Calu3 (cell line): ENCODE measurements around the gene SPAG16. TPM values are rescaled to one million over a fixed set of nuclear protein-coding genes. Genes with fewer than 3 reads are reported as not detected.

Experiments used
- BruUV-seq: library from RNA; stranded (reverse); fragments of 400-500 nt; replicated peaks from 2 replicates; lab custom pipeline; 2021; lab: Mats Ljungman, UMichigan
- CTCF ChIA-PET: fragments of 300-600 bp; sonication (Branson Sonifier 250); formaldehyde crosslinking; loops from one replicate; lab custom pipeline; 2022; ENCODE audit warnings: antibody characterized with exemption; lab: Charles Lee
- DNase-seq: peaks from one replicate; pipeline ENCODE4 v3.0.0; 2022
- H3K27ac Mint-ChIP-seq: one replicate; pipeline ENCODE4 v1.8.0; 2022; ENCODE audit warnings: mixed read lengths; ENCODE audit not compliant: unreplicated experiment
- H3K27me3 Mint-ChIP-seq: one replicate; pipeline ENCODE4 v1.8.0; 2022; ENCODE audit warnings: mixed read lengths; ENCODE audit not compliant: unreplicated experiment
- H3K36me3 Mint-ChIP-seq: one replicate; pipeline ENCODE4 v1.8.0; 2022; ENCODE audit warnings: mild to moderate bottlenecking, moderate library complexity, mixed read lengths; ENCODE audit not compliant: insufficient read depth, unreplicated experiment
- H3K4me1 Mint-ChIP-seq: one replicate; pipeline ENCODE4 v1.8.0; 2022; ENCODE audit warnings: mild to moderate bottlenecking, low read depth, mixed read lengths; ENCODE audit not compliant: unreplicated experiment
- H3K4me3 Mint-ChIP-seq: one replicate; pipeline ENCODE4 v1.8.0; 2022; ENCODE audit warnings: mild to moderate bottlenecking, low read depth, moderate library complexity, mixed read lengths; ENCODE audit not compliant: unreplicated experiment
- H3K9me3 Mint-ChIP-seq: one replicate; pipeline ENCODE4 v1.8.0; 2022; ENCODE audit warnings: low read depth, mixed read lengths; ENCODE audit not compliant: unreplicated experiment
- intact Hi-C: fragments of 100-400 bp; cut with micrococcal nuclease; formaldehyde crosslinking; loops from one replicate; pipeline ENCODE4 v1.10.0; 2022; ENCODE audit not compliant: unreplicated experiment
- total RNA-seq: library from RNA; stranded (reverse); gene quantifications from 2 replicates; pipeline ENCODE4 v1.2.3, GENCODE V29; 2022
- TF ChIP-seq, protein P1 (sequence below): fragments of 200-600 bp; IDR thresholded peaks from one replicate; pipeline ENCODE4 v1.8.0; 2022; ENCODE audit warnings: antibody characterized with exemption; ENCODE audit not compliant: unreplicated experiment

Gene SPAG16
- total RNA-seq, 1 experiment from 2014 or later = 30.2 TPM

DNA sequence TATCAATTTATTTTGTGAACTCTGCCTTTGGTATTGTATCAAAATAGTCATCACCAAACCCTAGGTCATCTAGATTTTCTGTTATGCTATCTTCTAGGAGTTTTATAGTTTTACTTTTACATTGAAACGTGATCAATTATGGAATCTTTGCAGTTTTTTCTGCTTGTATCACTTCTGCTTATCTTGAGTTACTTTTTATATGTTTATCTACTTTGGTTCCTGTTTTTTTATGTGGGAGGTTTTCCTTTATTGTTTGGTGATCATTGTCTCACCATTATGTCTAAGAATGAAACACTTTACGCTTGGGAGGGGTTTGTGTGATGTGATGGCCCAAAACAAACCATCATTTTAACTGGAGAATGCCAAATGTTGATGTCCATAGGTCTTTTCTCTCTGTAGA lies 261.2 kb downstream of the SPAG16 start:
- no peaks in the 10 kb centered on the region for H3K27me3 Mint-ChIP-seq
- DNase-seq = no peak
- no TSS peak for BruUV-seq
- no peaks in the 10 kb centered on the region for H3K4me1 Mint-ChIP-seq
- H3K4me3 Mint-ChIP-seq = no peak overlapping the region
- no peak overlapping the region for H3K27ac Mint-ChIP-seq
- TF ChIP-seq, protein P1, sequence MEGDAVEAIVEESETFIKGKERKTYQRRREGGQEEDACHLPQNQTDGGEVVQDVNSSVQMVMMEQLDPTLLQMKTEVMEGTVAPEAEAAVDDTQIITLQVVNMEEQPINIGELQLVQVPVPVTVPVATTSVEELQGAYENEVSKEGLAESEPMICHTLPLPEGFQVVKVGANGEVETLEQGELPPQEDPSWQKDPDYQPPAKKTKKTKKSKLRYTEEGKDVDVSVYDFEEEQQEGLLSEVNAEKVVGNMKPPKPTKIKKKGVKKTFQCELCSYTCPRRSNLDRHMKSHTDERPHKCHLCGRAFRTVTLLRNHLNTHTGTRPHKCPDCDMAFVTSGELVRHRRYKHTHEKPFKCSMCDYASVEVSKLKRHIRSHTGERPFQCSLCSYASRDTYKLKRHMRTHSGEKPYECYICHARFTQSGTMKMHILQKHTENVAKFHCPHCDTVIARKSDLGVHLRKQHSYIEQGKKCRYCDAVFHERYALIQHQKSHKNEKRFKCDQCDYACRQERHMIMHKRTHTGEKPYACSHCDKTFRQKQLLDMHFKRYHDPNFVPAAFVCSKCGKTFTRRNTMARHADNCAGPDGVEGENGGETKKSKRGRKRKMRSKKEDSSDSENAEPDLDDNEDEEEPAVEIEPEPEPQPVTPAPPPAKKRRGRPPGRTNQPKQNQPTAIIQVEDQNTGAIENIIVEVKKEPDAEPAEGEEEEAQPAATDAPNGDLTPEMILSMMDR = no peak
- CTCF ChIA-PET = no interaction called here
- intact Hi-C loops = no loop called here
- no peaks in the 10 kb centered on the region for H3K36me3 Mint-ChIP-seq
- H3K9me3 Mint-ChIP-seq = peaks cover 11% of the 10 kb centered on the region

DNA sequence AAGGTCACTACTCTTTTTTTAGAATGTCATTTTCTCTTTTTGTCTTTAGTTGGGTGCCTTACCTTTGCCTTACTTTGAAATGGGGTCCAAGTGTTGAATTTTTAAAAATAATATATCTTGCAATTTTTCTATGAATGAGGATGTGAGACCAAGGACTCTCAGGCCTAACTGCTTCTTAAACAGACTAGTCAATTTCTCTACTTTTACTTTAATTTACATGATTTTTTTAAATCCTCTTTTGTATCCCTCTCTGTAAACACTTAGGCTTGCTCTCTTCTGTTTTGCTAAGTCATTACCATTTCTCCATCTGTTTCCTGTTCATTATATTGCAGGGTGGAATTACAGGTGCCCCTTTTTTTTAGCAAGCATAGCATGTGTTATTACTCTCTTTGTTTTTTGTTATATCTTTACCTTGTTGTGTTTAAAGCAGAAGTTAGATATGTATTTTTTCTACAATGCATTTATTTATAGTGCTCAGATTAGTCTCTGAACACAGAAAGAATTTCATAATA lies 261.8 kb downstream of the SPAG16 start:
- CTCF ChIA-PET = no interaction called here
- BruUV-seq = no TSS peak
- H3K27ac Mint-ChIP-seq = no peak overlapping the region
- H3K27me3 Mint-ChIP-seq = no peaks in the 10 kb centered on the region
- peaks cover 12% of the 10 kb centered on the region for H3K9me3 Mint-ChIP-seq
- no peak overlapping the region for H3K4me3 Mint-ChIP-seq
- no peak for DNase-seq
- TF ChIP-seq, protein P1 = no peak
- intact Hi-C loops = no loop called here
- H3K36me3 Mint-ChIP-seq = no peaks in the 10 kb centered on the region
- no peaks in the 10 kb centered on the region for H3K4me1 Mint-ChIP-seq

DNA sequence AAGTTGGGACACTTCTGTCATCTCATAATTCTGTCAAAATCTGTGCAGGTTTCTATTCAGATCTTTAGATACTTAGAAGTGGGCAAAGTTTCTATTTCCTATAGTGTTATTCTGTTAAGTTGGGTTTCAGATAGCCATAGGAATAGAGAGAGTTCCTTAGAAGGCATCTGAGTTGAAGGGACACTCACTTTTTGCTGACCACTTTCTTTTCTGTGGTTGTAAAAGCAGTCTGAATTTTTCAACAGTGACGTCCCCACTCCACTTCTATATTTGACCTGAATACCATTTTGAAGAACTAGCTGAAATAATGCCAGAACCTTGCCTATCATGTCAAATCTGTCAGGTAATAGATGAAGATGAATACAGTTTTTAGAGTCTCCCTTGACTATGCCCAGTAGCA lies 267.3 kb downstream of the SPAG16 start:
- Mint-ChIP-seq H3K36me3 (no peaks in the 10 kb centered on the region), H3K4me1 (no peaks in the 10 kb centered on the region), H3K9me3 (peaks cover 5% of the 10 kb centered on the region), H3K27me3 (no peaks in the 10 kb centered on the region), H3K4me3 (no peak overlapping the region), H3K27ac (no peak overlapping the region)
- intact Hi-C loops = no loop called here
- CTCF ChIA-PET = no interaction called here
- TF ChIP-seq, protein P1 = no peak
- BruUV-seq = no TSS peak
- no peak for DNase-seq

DNA sequence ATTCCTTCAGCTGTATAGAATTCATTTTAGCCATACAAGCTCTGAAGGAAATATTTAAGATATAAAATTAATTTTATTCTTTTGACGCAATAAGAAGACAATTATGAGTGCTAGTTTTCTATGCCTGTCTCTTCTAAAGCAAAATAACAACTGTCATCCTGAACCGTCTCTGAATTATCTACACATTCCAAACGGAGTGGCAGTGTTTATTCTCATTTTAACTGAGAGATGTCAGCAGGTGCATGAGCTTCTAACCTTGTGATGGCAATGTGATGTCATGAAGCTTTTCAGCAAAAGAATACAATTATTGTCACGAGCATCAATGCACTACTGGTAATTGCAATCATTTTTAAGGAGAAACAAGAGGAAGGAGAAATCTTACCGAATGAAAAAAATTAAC lies 274.8 kb downstream of the SPAG16 start:
- no peak for DNase-seq
- H3K4me3 Mint-ChIP-seq = no peak overlapping the region
- BruUV-seq = no TSS peak
- no peaks in the 10 kb centered on the region for H3K4me1 Mint-ChIP-seq
- CTCF ChIA-PET = no interaction called here
- no peak overlapping the region for H3K27ac Mint-ChIP-seq
- TF ChIP-seq, protein P1 = no peak
- intact Hi-C loops = no loop called here
- no peaks in the 10 kb centered on the region for H3K27me3 Mint-ChIP-seq
- no peaks in the 10 kb centered on the region for H3K36me3 Mint-ChIP-seq
- H3K9me3 Mint-ChIP-seq = peaks cover 6% of the 10 kb centered on the region
